Right renal cortex interstitium (tissue), 3 donors: Measurements from ENCODE around the gene CCND3. TPM values are rescaled to one million over a fixed set of nuclear protein-coding genes. Genes with fewer than 3 reads are reported as not detected.

ENCODE experiments used
- DNase-seq, 3 donors: peaks; one replicate each; pipeline ENCODE4 v3.0.0-alpha.2; 2013; ENCODE audit warnings: low read depth in 3 of 3, low spot score in 2 of 3
- polyA plus RNA-seq, 3 donors: library from polyadenylated mRNA; unstranded; fragments of 120-200 nt; gene quantifications; one replicate each; pipeline ENCODE4 v1.2.1, GENCODE V29; 2013; ENCODE audit not compliant: insufficient read length in 3 of 3

CCND3 gene
- polyA plus RNA-seq, result 10 to 100 TPM; 21.2 to 27.1 (median 22.9) TPM

GRCh38 chr6:41941280-41942066, at the start of gene CCND3:
Gene CCND3, minus strand, starts transcription at chr6:41941808. Its CDS starts 159 bp downstream, at chr6:41941649.
- DNase-seq, result peak; percentile 54 to 85 (median 72)

GRCh38 chr6:41986339-41986738, 44.7 kb upstream of the CCND3 start:
- DNase-seq, result no peak

- DNase-seq, result no peak
These were observed 43.0 kb upstream of the CCND3 start for GRCh38 chr6:41984623-41985022.

GRCh38 chr6:41976794-41977484, 35.3 kb upstream of the CCND3 start:
- DNase-seq, result no peak

GRCh38 chr6:41975276-41975675, 33.7 kb upstream of the CCND3 start:
- no peak for DNase-seq

- no peak for DNase-seq
These were observed 32.7 kb upstream of the CCND3 start for GRCh38 chr6:41974281-41974825.

GRCh38 chr6:41972826-41973225, 31.2 kb upstream of the CCND3 start:
- no peak for DNase-seq

GRCh38 chr6:41970436-41970846, 28.8 kb upstream of the CCND3 start:
- DNase-seq, result no peak

- no peak for DNase-seq
These were observed 26.0 kb upstream of the CCND3 start for GRCh38 chr6:41967312-41968287.

GRCh38 chr6:41966961-41967311, 25.3 kb upstream of the CCND3 start:
- DNase-seq, result no peak

GRCh38 chr6:41966214-41966920, 24.8 kb upstream of the CCND3 start:
- DNase-seq, result no peak

GRCh38 chr6:41965429-41966213, 24.0 kb upstream of the CCND3 start:
- DNase-seq, result no peak

GRCh38 chr6:41964201-41964887, 22.7 kb upstream of the CCND3 start:
- DNase-seq, result no peak

- DNase-seq, result no peak
These were observed 21.8 kb upstream of the CCND3 start for GRCh38 chr6:41963371-41963770.

GRCh38 chr6:41960028-41960427, 18.4 kb upstream of the CCND3 start:
- no peak for DNase-seq

GRCh38 chr6:41958022-41958856, 16.6 kb upstream of the CCND3 start:
- no peak for DNase-seq

- DNase-seq, result no peak
These were observed 15.5 kb upstream of the CCND3 start for GRCh38 chr6:41957117-41957516.

GRCh38 chr6:41955412-41955811, 13.8 kb upstream of the CCND3 start:
- no peak for DNase-seq
